ENCODE data around the gene RPS19. TPM values are rescaled to one million over a fixed set of nuclear protein-coding genes. Genes with fewer than 3 reads are reported as not detected.

The RPS19 gene
- total RNA-seq, 2 donors from 2014 or later = 1,532 to 1,595 TPM

DNA sequence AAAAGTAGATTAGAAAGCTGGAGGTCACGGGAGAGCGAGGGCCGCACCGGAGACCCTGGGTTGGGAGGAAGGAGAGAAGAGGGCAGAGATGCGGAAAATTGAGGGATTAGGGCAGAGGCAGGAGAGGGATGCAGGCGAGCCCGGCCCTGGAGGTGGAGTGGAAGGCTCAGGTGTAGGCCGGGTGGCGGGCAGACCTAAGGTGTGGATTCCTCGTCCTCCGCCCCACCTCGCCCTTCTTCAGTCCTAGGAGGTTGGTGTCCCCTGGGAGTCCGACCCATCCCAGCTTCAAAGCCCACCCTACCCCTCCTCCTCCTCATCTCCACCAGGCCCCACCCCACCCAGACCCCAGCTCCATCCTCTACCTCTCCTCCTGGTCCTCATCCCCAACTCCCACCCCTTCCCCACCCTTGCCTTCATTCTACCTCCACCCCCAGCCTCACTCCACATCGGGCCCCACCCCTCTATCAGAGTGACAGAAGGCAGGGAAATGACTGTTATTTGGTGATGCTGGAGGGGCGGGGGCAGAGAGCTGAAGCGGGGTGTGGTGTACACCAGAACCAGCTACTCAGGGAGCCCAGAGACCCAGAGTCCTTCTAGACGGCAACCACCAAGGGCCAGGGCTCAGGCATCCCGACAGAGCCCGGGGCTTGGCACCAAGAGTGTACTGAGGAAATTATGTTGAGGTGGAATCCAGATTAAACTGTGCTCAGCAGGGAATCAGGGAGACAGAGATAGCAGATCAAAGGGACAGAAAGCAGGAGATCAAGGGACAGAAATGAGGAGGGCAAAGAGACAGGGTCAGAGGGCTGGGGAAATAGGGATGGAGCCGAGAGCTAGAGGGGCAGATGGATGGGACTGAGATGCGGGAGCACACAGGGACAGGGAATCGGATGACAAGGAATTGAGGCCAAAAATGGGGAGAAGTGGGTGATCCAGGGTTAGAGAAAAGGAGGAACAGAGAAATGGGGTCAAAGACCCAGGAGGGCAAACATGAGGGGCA is 61.8 kb downstream of the RPS19 start:
- ATAC-seq = no peak
- peaks cover 14 to 19% of the 10 kb centered on the region in 2 donors for H3K4me1 Mint-ChIP-seq (ENCODE audit: low read depth in 2 of 2)
- no peaks in the 10 kb centered on the region for H3K9me3 Mint-ChIP-seq
- H3K27ac Mint-ChIP-seq = peak overlapping the region in 1 of 2 donors; percentile 28
- H3K36me3 Mint-ChIP-seq = no peaks in the 10 kb centered on the region
- peaks cover 15 to 27% of the 10 kb centered on the region in 2 donors for H3K27me3 Mint-ChIP-seq
- H3K4me3 Mint-ChIP-seq = no peak overlapping the region
- DNase-seq (ENCODE audit: low spot score) = no peak

Other genes starting within 250 kb of the RPS19 start
- not detected for gene CEACAM4, start 233.2 kb upstream of the RPS19 start, total RNA-seq
- not detected for gene CEACAM7, start 172.0 kb upstream of the RPS19 start, total RNA-seq
- gene CEACAM5, start 151.6 kb upstream of the RPS19 start, total RNA-seq = not detected
- not detected for gene CEACAM6, start 104.7 kb upstream of the RPS19 start, total RNA-seq
- not detected for gene CEACAM3, start 63.7 kb upstream of the RPS19 start, total RNA-seq
- gene LYPD4, start 15.6 kb upstream of the RPS19 start, total RNA-seq = not detected
- gene DMRTC2, start 15.2 kb upstream of the RPS19 start, total RNA-seq = not detected
- 1 to 10 TPM in 1 of 2 donors, under 1 TPM in 1; 0.93 to 1.8 TPM for gene CD79A, start 17.0 kb downstream of the RPS19 start, total RNA-seq
- 100 to 1,000 TPM; 321 to 444 TPM for gene ARHGEF1, start 22.9 kb downstream of the RPS19 start, total RNA-seq
- under 1 TPM; 0.67 TPM for gene ERFL, start 68.2 kb downstream of the RPS19 start, total RNA-seq
- gene RABAC1, start 99.1 kb downstream of the RPS19 start, total RNA-seq = 10 to 100 TPM; 79.6 to 89.7 TPM
- gene ATP1A3, start 134.0 kb downstream of the RPS19 start, total RNA-seq = 1 to 10 TPM; 2.0 to 4.2 TPM
- gene GRIK5, start 210.0 kb downstream of the RPS19 start, total RNA-seq = 1 to 10 TPM in 1 of 2 donors, under 1 TPM in 1; 0.21 to 1.0 TPM
- gene ZNF574, start 215.9 kb downstream of the RPS19 start, total RNA-seq = 10 to 100 TPM; 14.2 to 16.1 TPM

Data from natural killer cell treated with Interleukin-12 subunit alpha and Interleukin-12 subunit beta and Interleukin-15 and Interleukin-18, amount 100 ng/mL, for 72 hours (primary cell).